Stimulated activated naive CD4-positive, alpha-beta T cell treated with Interleukin-2 at 50 U/mL for 16 hours (primary cell): Measurements from ENCODE around the gene MANEAL.
A peak's percentile ranks its signal among the peaks of the same experiment; 100 is the strongest.
"Not testable (repeated sequence)": the region's sequence is repeated elsewhere in the genome, so short reads cannot be mapped to it uniquely, and the experiment has no call there.

Experiments
- DNase-seq: peaks from one replicate; lab custom pipeline; 2025; lab: John Stamatoyannopoulos, UW

MANEAL gene

GRCh38 chr1:37793773-37794371, at the start of gene MANEAL:
Gene MANEAL, plus strand, starts transcription at chr1:37793847. Its CDS starts 336 bp downstream, at chr1:37794183.
- peak; percentile 7 for DNase-seq

- DNase-seq = no peak
Observed at GRCh38 chr1:37746806-37747205, 46.8 kb upstream of the MANEAL start.

- DNase-seq = no peak
Observed at GRCh38 chr1:37748565-37748964, 45.1 kb upstream of the MANEAL start.

- no peak for DNase-seq
Observed at GRCh38 chr1:37752213-37752582, 41.4 kb upstream of the MANEAL start.

- no peak for DNase-seq
Observed at GRCh38 chr1:37752583-37753471, 40.8 kb upstream of the MANEAL start.

- no peak for DNase-seq
Observed at GRCh38 chr1:37753473-37754321, 40.0 kb upstream of the MANEAL start.

- peak; percentile 21 for DNase-seq
Observed at GRCh38 chr1:37755290-37755689, 38.4 kb upstream of the MANEAL start.

GRCh38 chr1:37755951-37756560, 37.6 kb upstream of the MANEAL start:
- DNase-seq = no peak

GRCh38 chr1:37759451-37759850, 34.2 kb upstream of the MANEAL start:
- no peak for DNase-seq

GRCh38 chr1:37761416-37762095, 32.1 kb upstream of the MANEAL start:
- no peak for DNase-seq

- no peak for DNase-seq
Observed at GRCh38 chr1:37762516-37762915, 31.1 kb upstream of the MANEAL start.

GRCh38 chr1:37763791-37764413, 29.7 kb upstream of the MANEAL start:
- no peak for DNase-seq

- DNase-seq = peak; percentile 9
Observed at GRCh38 chr1:37764414-37764825, 29.2 kb upstream of the MANEAL start.

- DNase-seq = no peak
Observed at GRCh38 chr1:37764888-37765441, 28.7 kb upstream of the MANEAL start, which contains the start of gene EPHA10. Gene EPHA10, minus strand, starts transcription at chr1:37765120. Its CDS starts 54 bp downstream, at chr1:37765066.

- peak; percentile 9 for DNase-seq
Observed at GRCh38 chr1:37765916-37766664, 27.6 kb upstream of the MANEAL start.

GRCh38 chr1:37767488-37767887, 26.2 kb upstream of the MANEAL start:
- DNase-seq = no peak

GRCh38 chr1:37771440-37771839, 22.2 kb upstream of the MANEAL start:
- DNase-seq = not testable (repeated sequence)

GRCh38 chr1:37776946-37777516, 16.6 kb upstream of the MANEAL start:
- peak; percentile 14 for DNase-seq

GRCh38 chr1:37778654-37779053, 15.0 kb upstream of the MANEAL start:
- DNase-seq = no peak
